NCI-H2107 treated with DMSO at 0.1 percent for 48 hours (cell line): ENCODE results near the gene YBEY.

Experiments
- DNase-seq: peaks from one replicate; lab custom pipeline; 2025; ENCODE audit not compliant: unreplicated experiment; lab: John Stamatoyannopoulos, UW

The YBEY gene

DNA sequence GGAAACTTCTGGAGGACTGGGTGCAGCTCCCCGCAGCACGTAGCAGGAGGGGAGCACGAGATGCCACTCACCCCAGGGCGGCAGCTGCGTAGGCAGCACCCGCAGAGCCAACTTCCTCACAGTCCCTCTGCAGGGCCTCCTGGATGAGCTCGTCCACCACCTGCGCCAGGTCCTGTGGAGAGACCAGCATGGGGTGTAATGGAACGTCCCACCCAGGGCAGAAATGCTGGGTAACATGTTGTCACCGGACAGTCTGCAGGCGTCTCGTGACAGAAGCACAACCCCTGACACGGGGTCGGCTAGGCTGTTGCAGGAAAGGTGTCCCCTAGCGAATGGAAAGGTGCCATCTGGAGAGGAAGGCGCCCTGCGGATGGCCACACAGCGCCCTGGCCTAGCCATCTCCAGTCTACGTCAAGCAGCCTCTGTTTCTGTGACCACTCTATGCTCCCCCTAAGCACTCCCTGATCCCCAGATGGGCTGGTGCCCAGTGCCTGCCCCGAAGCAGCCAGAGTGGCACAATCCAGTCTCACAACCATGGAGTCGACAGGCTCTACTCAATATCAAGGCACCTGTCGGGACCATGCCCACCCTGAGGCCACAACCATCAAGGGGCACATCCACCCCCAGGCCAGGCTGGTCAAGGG lies 22.0 kb upstream of the YBEY start:
- DNase-seq, result no peak

DNA sequence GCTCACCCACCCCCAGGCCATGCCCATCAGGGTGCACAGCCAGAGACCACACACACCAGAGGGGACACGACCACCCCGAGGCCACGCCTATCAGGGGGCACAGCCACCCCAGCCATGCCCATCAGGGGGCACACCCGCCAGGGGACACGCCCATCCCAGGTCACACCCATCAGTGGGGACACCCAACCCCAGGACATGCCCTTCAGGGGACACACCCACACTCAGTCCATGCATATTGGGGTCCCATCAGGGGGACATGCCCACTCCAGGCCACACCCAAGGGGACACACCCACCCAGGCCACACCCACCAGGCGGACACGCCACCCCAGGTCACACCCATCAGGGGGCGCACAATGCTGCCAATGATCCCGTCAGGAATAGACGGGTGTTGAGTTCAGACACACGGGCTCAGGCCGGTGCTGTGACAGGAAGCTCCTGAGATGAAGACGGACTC lies 21.4 kb upstream of the YBEY start:
- DNase-seq, result no peak

DNA sequence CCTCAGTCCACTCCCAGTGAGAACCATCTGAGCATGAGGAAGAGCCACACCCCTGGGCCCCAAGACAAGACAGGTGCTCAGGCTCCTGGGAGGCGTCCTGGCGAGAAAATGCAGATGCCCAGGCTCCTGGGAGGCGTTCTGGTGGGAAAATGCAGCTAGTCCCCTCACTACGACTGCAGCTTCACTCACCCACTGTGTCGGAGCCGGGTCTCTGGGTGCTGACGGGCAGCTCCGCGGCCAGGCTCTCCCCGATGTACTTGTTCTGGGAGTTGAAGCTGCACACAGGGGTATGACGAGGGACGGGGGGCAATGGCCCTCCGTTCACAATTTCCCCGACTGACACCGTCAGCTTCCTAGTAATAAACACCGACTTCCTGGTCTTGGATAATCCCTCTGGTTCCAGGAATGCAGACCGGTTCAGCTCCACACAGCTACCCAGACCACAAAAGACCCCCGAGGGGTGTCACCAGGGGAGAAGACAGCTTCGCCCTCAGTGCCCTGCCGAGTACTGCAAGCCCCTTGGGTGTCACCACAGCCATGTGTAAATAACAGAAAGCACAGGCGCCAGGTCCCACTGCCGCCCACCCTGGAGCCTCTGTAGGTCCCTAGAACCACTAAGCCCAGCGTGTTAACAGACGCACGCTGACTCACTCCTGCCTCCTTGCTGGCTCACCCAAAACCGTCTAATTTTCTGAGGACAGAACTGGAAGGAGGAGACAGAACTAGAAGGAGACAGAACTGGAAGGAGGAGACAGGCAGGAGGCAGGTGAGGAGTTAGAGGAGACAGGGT lies 20.2 kb upstream of the YBEY start:
- no peak for DNase-seq

DNA sequence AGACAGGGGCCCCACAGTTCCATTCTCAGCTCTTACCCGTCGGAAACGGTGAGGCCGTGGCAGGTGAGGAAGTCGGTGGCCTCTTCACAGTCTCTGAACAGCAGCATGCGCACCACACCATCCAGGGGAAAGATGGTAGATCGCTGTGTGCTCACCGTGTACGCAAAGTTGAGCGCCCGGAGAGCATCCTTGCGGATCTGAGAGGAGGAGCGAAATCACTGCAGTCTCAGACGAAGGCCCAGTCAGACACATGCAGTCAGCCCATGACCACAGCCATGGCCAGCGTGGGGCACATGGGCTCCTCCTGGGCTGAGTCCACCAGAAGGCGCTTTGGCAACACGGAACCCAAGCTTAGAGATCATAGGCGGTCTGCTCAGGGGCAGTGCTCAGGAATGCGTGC lies 19.2 kb upstream of the YBEY start:
- DNase-seq, result no peak

DNA sequence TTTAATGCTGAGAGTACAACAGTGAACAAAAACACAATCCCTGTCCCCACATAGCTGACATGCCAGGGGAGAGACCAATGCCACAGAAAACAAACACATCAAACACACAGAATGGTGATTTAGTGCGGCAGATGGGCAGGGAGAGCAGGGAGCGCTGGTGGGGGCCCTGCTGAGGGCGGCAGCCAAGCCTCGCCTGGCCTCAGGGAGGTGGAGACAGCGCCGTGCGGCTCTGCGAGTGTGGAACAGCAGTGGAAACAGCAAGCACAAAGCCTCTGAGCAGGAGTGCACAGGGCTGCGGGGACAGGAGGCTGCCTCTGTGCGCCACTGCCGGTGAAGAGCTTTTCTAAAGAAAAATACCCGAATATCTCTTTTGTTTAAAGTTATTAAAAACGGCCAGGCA lies 17.8 kb upstream of the YBEY start:
- no peak for DNase-seq

DNA sequence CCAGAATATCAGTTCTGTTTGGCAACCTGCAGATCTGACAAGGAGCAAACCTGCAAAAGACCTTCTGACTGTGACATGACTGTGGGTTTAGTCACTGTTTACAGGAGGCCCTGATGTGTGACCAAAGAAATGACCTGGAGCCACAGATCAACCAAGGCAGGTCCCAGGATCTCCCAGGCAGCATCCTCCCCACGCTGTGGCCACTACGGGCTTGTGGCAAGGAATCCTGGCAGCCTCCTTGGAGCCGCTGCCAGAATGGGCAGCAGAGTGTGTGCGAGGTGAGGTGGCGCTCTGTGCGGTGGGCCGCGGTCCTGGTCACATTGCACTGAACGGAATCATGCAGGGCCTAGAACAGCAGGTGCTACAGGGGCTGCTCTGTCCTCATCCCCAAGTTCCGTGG lies 16.7 kb upstream of the YBEY start:
- no peak for DNase-seq

DNA sequence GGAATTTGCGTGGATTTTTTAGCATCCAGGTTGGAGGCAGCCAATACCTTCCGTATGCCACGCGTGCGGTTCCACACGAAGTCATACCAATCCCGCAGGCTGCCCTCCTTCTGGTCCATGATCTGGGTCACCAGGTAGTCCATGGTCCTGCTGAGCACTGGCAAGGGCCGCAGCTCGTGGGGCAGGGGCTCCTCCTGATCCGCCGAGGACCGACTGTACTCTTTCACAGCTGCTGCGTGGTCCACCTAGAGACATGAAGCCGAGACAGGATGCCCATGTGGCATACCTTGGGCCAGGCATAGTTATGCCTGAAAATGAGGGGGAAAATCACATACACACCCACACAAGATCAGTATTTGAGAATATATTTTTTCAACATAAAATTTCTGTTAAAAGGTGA lies 12.8 kb upstream of the YBEY start:
- no peak for DNase-seq

DNA sequence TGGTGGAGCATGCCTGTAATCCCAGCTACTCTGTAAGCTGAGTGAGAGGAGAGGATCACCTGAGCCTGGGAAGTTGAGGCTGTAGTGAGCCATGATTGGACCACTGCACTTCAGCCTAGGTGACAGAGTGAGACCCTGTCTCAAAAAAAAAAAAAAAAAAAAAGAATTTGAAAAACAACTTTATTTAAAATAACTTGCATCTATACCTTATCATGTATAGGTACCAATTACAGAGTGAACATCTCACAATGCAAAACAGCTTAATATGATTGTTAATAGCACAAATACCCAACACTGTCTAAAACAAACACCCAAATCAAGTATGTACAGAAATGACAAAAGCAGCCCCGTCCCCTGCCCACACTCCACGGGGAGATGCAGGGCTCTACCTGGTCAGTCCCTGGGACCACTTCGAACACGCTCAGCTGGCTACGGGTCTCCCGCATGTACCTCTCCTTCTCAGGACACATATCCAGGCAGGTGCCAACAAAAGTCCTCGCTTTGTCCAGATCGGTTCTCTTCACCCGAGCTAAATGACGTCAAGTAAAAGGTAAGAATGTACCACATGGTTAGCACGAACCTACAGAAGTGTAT lies 11.2 kb upstream of the YBEY start:
- no peak for DNase-seq

DNA sequence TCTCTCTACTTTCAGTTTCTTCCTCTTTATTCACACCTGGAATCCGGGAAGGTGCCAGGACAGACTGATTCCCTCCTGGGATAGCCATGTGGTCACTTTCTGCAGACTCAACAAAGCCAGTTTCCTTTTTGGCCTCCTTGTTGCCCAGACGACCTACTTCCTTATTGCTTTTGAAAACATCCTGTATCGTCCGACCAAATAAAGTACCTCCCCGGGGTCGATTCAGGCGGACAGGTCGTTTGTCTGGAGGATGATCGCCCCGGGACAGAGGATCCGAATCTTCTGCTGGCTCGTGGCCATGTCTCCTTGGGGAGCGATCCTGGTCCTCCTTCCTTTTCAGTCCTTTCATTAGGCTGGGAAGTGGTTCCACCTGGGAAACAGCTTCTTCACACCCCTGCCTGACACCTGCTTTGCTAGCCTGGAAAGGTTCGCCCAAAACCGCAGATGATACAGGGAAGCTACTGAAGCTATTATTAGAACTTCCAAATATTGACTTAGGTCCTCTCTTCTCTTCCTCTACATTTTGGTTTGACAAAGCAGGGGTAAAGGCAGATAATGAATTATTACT lies 2.0 kb upstream of the YBEY start:
- no peak for DNase-seq

DNA sequence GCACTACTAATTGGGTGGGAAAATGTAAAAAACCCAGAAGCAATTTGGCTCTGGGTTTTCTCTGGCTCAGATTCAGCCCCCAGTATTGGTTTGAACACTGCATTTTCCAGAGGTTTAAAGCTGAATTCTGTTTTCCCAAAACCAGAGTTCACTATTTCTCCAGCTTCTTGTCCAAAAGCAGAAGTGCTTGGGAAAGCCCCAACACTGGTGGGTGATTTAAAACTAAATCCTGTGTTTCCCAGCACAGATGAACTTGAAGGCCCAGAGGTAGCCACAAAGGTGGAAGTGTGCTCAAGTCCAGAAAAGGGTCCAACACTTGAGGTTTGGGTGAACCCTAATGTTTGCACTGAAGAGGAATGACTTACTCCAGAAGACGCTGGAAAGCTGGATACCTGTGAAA lies 1.4 kb upstream of the YBEY start:
- no peak for DNase-seq

DNA sequence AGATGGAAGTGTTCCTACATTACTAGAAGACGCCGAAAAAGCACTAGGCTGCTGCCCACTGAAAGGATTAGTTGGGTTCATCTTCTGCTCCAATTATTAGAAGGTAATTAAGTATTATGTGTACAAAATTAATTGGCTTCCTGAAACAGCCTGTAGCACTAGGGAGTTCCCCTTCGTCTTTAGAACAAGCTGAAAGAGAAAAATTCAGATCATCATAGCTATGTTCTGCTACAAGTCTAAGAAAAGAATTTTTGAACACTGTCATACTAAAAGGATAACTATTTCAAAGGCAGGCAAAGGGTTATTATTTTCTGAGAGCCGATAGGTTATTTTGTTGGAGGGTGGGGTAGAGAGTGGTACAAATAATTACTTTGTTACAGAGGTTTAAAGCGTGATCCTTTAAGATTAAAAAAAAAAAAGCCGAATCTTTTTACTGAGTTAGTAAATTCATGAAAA lies 908 bp upstream of the YBEY start, which contains the start of gene MCM3AP:
Gene MCM3AP (minus strand): TSS at position 406 of the 456 bp plus-strand sequence. CDS start 325 bp downstream, at position 81.
- no peak for DNase-seq

DNA sequence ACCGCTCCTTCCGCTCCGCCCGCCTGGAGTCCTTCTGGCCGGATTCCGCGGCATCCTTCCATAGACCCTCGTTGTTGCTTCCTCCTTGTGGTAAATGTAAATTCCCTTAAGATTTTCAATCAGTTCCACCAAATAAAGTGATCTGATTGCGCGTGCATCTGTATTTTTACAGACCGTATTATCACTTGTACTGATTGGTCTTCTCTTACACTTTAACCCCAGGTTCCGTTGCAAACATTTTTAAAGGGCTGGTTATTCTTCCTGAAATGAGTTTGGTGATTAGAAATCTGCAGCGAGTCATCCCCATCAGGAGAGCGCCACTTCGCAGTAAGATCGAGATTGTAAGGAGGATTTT lies 483 bp downstream of the YBEY start:
- no peak for DNase-seq

DNA sequence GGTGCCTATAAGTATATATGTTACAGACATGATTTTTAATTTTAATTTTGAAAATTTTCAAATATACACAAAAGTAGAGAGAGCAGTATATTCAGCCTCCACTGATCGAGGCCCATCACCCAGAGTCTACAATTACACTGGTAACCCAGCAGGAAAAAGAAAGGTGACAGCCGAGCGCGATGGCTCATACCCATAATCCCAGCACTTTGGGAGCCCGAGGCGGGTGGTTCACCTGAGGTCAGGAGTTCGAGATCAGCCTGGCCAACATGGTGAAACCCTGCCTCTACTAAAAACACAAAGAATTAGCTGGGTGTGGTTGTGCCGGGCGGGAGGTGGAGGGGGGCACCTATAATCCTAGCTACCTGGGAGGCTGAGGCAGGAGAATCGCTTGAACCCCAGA lies 1.4 kb downstream of the YBEY start:
- no peak for DNase-seq

DNA sequence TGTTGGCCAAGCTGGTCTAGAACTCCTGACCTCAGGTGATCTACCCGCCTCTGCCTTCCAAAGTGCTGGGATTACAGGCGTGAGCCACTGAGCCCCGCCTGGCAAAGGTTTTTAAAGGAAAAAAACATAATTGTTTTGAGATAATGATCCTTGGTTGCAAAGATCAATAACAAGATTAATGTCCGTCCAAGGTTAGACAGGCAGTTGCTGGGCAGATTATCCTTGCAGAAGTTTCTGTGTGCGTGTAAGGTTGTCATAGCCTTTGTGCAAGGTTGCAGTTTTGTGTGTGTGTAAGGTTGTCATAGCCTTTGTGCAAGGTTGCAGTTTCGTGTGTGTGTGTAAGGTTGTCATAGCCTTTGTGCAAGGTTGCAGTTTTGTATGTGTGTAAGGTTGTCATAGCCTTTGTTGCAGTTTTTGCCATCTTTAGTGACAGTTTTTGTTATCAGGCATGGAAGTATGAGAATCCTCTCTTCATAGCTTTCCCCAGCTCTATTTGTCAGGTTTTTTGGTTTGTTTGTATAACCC lies 3.6 kb downstream of the YBEY start:
- DNase-seq, result no peak

DNA sequence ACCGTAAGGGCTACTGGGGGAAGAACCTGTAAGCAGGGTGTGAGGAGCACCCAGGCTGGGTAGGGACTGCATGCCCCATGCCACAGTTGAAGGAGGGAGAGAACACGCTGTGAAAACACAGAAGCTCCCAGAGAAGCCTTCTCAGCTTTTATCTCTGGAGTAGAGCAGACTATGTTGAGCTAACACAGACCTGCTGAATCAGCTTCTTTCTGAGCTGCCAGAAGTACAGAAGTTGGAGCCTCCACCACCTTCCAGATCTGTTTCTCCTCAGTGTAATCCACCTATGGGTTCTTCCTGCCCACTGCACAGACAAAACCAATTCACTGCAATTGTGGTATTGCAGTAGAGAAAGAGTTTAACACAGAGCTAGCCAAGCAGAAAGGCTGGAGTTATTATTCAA lies 5.4 kb downstream of the YBEY start:
- no peak for DNase-seq

DNA sequence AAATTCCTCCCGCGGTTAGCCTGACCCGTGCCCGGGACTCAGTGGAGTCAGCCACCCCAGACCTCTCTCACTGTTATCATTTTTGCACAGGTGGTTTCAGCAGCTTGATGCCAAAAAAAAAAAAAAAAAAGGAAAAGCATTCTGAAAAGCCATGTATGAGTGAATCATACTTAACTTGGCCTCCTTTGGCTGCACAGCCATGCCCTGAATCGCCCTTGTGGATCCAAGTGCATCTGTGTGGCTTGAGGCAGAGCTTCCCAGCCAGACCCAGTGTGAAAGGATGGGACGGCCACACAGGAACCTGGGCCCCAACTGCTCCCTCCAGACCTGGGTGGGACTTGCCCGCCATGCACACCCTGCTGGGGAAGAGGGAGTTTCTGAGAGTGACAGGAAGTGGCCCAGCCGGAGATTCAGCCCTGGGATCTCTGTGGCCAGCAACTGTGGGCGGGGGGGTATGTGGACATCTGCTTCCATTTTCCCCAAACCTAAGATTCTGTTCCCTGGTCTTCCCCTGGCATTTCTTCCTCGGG lies 8.6 kb downstream of the YBEY start:
- DNase-seq, result no peak

DNA sequence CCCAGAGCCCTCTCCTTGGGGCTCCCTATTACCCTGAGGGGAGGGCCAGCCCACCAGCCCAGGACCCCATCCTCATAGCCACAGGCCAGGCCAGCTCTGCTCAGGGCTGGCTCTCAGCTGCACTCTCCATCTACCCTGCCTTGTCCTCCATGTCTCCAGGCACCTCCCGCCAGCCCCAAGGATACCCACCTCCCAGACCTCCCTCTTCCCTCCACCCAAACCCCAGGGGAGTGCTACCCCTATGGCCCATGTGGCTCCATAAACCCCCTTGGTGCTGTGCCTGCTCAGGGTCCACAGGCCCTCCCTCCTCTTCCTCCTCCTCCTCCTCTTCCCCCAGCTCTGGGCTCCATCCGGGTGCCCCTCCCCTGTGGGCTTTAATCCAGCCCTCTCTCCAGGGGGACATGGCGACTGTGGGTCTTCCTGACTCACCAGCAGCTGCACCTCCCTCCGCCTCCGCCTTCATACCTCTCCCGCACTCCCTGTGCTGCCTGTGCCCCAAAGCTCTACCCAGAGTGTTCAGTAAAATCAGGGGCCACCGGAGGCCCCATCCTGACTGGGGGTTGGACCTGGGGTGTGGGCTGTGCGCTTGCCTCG lies 9.1 kb downstream of the YBEY start:
- no peak for DNase-seq

DNA sequence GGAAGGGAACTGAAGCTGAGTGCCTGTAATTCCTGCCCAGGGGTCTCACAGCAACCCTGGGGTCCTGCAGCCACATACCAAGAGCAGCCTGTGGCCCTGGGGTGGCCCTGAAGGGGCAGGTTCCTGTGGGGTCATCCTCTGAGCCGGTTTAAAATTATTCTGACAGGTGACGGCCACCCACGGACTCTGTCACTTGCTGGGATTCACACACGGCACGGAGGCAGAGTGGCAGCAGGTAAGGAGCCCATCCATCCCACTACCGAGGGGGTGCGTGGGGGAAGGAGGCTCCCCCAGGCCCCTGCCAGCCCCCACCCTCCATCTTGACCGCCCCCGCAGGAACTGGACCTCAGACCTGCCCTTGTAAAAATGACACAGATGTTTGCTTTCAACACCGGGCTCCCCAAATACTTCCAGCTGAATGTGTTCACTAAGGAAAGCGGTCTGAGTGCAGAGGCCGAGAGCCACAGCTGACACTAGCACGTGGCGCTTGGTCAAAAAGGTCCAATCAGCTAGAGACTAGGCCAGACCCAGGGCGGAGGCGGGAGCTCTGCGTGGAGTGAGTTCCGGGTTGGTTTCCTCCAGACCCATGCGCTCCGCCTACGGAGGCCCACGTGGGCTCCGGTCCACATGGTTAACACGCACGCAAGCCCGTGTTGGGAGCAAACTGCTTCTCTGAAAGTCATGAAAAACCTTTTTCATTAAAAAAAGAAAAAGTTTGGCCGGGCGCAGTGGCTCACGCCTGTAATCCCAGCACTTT lies 10.0 kb downstream of the YBEY start:
- no peak for DNase-seq

DNA sequence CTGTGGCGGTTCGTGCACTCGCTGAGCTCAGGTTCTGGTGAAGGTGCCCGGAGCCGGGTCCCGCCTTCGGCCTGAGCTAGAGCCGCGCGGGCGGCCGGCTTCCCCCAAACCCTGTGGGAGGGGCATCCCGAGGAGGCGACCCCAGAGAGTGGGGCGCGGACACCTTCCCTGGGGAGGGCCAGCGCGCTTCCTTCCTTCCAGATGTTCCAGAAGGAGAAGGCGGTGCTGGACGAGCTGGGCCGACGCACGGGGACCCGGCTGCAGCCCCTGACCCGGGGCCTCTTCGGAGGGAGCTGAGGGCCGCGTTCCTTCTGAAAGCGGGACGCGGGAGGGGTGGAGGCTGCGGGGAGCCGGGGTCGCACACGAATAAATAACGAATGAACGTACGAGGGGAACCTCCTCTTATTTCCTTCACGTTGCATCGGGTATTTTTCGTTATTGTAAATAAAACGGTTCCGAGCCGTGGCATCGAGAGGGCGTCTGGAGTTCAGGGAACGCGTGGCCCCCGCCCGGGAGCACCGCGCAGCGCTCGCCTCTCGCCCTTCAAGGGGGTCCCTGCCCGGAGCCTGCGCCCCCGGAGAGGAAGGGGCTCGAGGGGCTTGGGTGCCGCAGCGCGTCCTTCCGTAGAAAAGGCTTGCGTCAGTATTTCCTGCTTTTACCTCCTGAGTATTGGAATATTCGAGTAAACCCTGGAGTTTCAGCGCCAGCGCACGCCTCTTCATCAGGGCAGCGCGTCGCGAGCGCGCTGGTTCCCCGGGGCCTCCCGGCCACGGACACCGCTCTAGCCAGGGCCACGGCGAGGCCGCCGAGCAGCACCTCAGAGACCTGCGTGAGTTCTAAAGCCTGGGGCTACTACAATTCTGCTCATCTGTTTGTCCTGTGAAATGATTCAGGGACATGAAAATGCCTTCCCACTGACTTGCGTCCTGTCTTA lies 11.5 kb downstream of the YBEY start:
- no peak for DNase-seq
